Measurements from ENCODE around the gene ZNF598. TPM values are rescaled to one million over a fixed set of nuclear protein-coding genes. Genes with fewer than 3 reads are reported as not detected.

Gene ZNF598
- total RNA-seq, 6 experiments from 2014 or later = 37.1 to 48.1 (median 40.7) TPM

- H3K27ac Mint-ChIP-seq = peak overlapping the region; percentile 89
These were observed 22.9 kb upstream of the ZNF598 start for GRCh38 chr16:2032285-2033056.

GRCh38 chr16:2031081-2031577 is 21.5 kb upstream of the ZNF598 start:
- Mint-ChIP-seq H3K4me3 (no peak overlapping the region), H3K4me1 (ENCODE audit: low read depth) (peaks cover 29% of the 10 kb centered on the region), H3K27ac (no peak overlapping the region), H3K36me3 (ENCODE audit: low read depth) (no peaks in the 10 kb centered on the region), H3K9me3 (no peaks in the 10 kb centered on the region), H3K27me3 (ENCODE audit: insufficient read depth) (peaks cover 1% of the 10 kb centered on the region)
- TF ChIP-seq CTCF (IDR thresholded peaks at IDR 0.05) = no peak
- DNase-seq = no peak

More at GRCh38 chr16:2032285-2033056, 22.9 kb upstream of the ZNF598 start:
- no peaks in the 10 kb centered on the region for H3K36me3 Mint-ChIP-seq (ENCODE audit: low read depth)
- DNase-seq = peak; percentile 29
- peak overlapping the region; percentile 88 for H3K4me3 Mint-ChIP-seq
- no peaks in the 10 kb centered on the region for H3K9me3 Mint-ChIP-seq
- H3K27me3 Mint-ChIP-seq (ENCODE audit: insufficient read depth) = peaks cover 1% of the 10 kb centered on the region
- TF ChIP-seq CTCF (IDR thresholded peaks at IDR 0.05) = no peak
- H3K4me1 Mint-ChIP-seq (ENCODE audit: low read depth) = peaks cover 28% of the 10 kb centered on the region

- peaks cover 28% of the 10 kb centered on the region for H3K4me1 Mint-ChIP-seq (ENCODE audit: low read depth)
- no peak for DNase-seq
- no peak overlapping the region for H3K27ac Mint-ChIP-seq
- H3K4me3 Mint-ChIP-seq = no peak overlapping the region
- no peaks in the 10 kb centered on the region for H3K36me3 Mint-ChIP-seq (ENCODE audit: low read depth)
- no peaks in the 10 kb centered on the region for H3K9me3 Mint-ChIP-seq
- no peak; the same call in 1 of the 2 replicates for TF ChIP-seq CTCF (IDR thresholded peaks at IDR 0.05)
- peaks cover 1% of the 10 kb centered on the region for H3K27me3 Mint-ChIP-seq (ENCODE audit: insufficient read depth)
These were observed 20.4 kb upstream of the ZNF598 start for GRCh38 chr16:2030036-2030435.

- no peak overlapping the region for H3K27ac Mint-ChIP-seq
- peaks cover 1% of the 10 kb centered on the region for H3K27me3 Mint-ChIP-seq (ENCODE audit: insufficient read depth)
- no peak for DNase-seq
- no peaks in the 10 kb centered on the region for H3K9me3 Mint-ChIP-seq
- H3K4me1 Mint-ChIP-seq (ENCODE audit: low read depth) = peaks cover 25% of the 10 kb centered on the region
- no peak overlapping the region for H3K4me3 Mint-ChIP-seq
- no peaks in the 10 kb centered on the region for H3K36me3 Mint-ChIP-seq (ENCODE audit: low read depth)
- no peak for TF ChIP-seq CTCF (IDR thresholded peaks at IDR 0.05)
These were observed 19.7 kb upstream of the ZNF598 start for GRCh38 chr16:2029350-2029749.

- no peak for TF ChIP-seq CTCF (IDR thresholded peaks at IDR 0.05)
- Mint-ChIP-seq H3K27ac (no peak overlapping the region), H3K4me1 (ENCODE audit: low read depth) (peaks cover 29% of the 10 kb centered on the region)
These were observed 19.1 kb upstream of the ZNF598 start for GRCh38 chr16:2028620-2029220.

More at GRCh38 chr16:2028620-2029220, 19.1 kb upstream of the ZNF598 start:
- no peaks in the 10 kb centered on the region for H3K36me3 Mint-ChIP-seq (ENCODE audit: low read depth)
- no peak for DNase-seq
- peaks cover 1% of the 10 kb centered on the region for H3K27me3 Mint-ChIP-seq (ENCODE audit: insufficient read depth)
- H3K9me3 Mint-ChIP-seq = no peaks in the 10 kb centered on the region
- H3K4me3 Mint-ChIP-seq = peak overlapping the region; percentile 93; the same call in 1 of the 2 replicates
